Kidney epithelial cell (primary cell): ENCODE data around the gene H3-3A. TPM values are rescaled to one million over a fixed set of nuclear protein-coding genes. Genes with fewer than 3 reads are reported as not detected.

Experiments
- DNase-seq: peaks from one replicate; pipeline ENCODE4 v3.0.0-alpha.2; 2010; ENCODE audit warnings: low read depth
- H3K27me3 ChIP-seq: 2 replicates; pipeline ENCODE4 v1.6.0; 2011; ENCODE audit warnings: low read length; ENCODE audit not compliant: control insufficient read depth, insufficient read depth
- H3K36me3 ChIP-seq: 2 replicates; pipeline ENCODE4 v1.5.1; 2011; ENCODE audit warnings: low read length; ENCODE audit not compliant: control insufficient read depth, insufficient read depth
- H3K4me3 ChIP-seq: 2 replicates; pipeline ENCODE4 v1.5.1; 2011; ENCODE audit warnings: low read depth, mild to moderate bottlenecking, control low read depth, low read length
- CTCF ChIP-seq: IDR thresholded peaks from 2 replicates; pipeline ENCODE4 v1.5.1; 2011; ENCODE audit warnings: mild to moderate bottlenecking, moderate library complexity, low read length, control low read depth, inconsistent platforms; ENCODE audit not compliant: insufficient read depth, poor library complexity, severe bottlenecking
- total RNA-seq: library from RNA; depleted of rRNA; stranded (reverse); fragments of >200 nt; gene quantifications from 2 replicates; pipeline ENCODE4 v1.2.3, GENCODE V29; 2015

The H3-3A gene
- 353 and 462 TPM in 2 replicates for total RNA-seq

- H3K4me3 ChIP-seq: peak within 1 kb of the TSS; percentile 77
- no peak for TF ChIP-seq CTCF
- peak; percentile 56 for DNase-seq
- no peaks in the 10 kb centered on the region for H3K27me3 ChIP-seq
- H3K36me3 ChIP-seq: no peaks in the 10 kb centered on the region
Observed at GRCh38 chr1:226062558-226063223, at the start of gene H3-3A. TSS of gene H3-3A (plus strand) at chr1:226062716. CDS start at chr1:226064352, 1,636 bp downstream.

GRCh38 chr1:226017070-226017469 is 45.4 kb upstream of the H3-3A start:
- Histone ChIP-seq H3K36me3 (no peaks in the 10 kb centered on the region), H3K27me3 (peaks cover 3% of the 10 kb centered on the region), H3K4me3 (no peak overlapping the region)
- no peak for DNase-seq
- TF ChIP-seq CTCF: no peak

- H3K36me3 ChIP-seq: no peaks in the 10 kb centered on the region
- no peak overlapping the region for H3K4me3 ChIP-seq
- no peak for TF ChIP-seq CTCF
- no peaks in the 10 kb centered on the region for H3K27me3 ChIP-seq
- no peak for DNase-seq
Observed at GRCh38 chr1:226019572-226019971, 42.9 kb upstream of the H3-3A start.

GRCh38 chr1:226021401-226021800 is 41.1 kb upstream of the H3-3A start:
- no peaks in the 10 kb centered on the region for H3K27me3 ChIP-seq
- H3K36me3 ChIP-seq: no peaks in the 10 kb centered on the region
- DNase-seq: no peak
- no peak for TF ChIP-seq CTCF
- H3K4me3 ChIP-seq: no peak overlapping the region

GRCh38 chr1:226021801-226022200 is 40.7 kb upstream of the H3-3A start:
- no peaks in the 10 kb centered on the region for H3K27me3 ChIP-seq
- no peak for TF ChIP-seq CTCF
- no peak for DNase-seq
- H3K4me3 ChIP-seq: no peak overlapping the region
- no peaks in the 10 kb centered on the region for H3K36me3 ChIP-seq

- DNase-seq: no peak
- no peak for TF ChIP-seq CTCF
- no peak overlapping the region for H3K4me3 ChIP-seq
- H3K36me3 ChIP-seq: no peaks in the 10 kb centered on the region
- H3K27me3 ChIP-seq: no peaks in the 10 kb centered on the region
Observed at GRCh38 chr1:226023735-226024134, 38.8 kb upstream of the H3-3A start.
